HG03432 (cell line): ENCODE results near the gene SPATA21.
A peak's percentile ranks its signal among the peaks of the same experiment; 100 is the strongest.
"Not testable (repeated sequence)": the region's sequence is repeated elsewhere in the genome, so short reads cannot be mapped to it uniquely, and the experiment has no call there.

Experiments
- ATAC-seq: cut with Tn5 transposase; IDR thresholded peaks from one replicate; pipeline ENCODE4 v1.9.1; 2021; ENCODE audit warnings: mild to moderate bottlenecking, moderate library complexity; ENCODE audit not compliant: unreplicated experiment

SPATA21 gene

GRCh38 chr1:16454909-16455308, 17.7 kb upstream of the SPATA21 start:
- ATAC-seq = not testable (repeated sequence)

- ATAC-seq = peak; percentile 49
Measured at GRCh38 chr1:16451841-16452528, 14.8 kb upstream of the SPATA21 start.

- no peak for ATAC-seq
Measured at GRCh38 chr1:16450863-16451481, 13.7 kb upstream of the SPATA21 start.

GRCh38 chr1:16449666-16450065, 12.4 kb upstream of the SPATA21 start:
- ATAC-seq = no peak

- ATAC-seq = no peak
Measured at GRCh38 chr1:16449065-16449464, 11.8 kb upstream of the SPATA21 start.

GRCh38 chr1:16447641-16448040, 10.4 kb upstream of the SPATA21 start:
- ATAC-seq = no peak

DNA sequence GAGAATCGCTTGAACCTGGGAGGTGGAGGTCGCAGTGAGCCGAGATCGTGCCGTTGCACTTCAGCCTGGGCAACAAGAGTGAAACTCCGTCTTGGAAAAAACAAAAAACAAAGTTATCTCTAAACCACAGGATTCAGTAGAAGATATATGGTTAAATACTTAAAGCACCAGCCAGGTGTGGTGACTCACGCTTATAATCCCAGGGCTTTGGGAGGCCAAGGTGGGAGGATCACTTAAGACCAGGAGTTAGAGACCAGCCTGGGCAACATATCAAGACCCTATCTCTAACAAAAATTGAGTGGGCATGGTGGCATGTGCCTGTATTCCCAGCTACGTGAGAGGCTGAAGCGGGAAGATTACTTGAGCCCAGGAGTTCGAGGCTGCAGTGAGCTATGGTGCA, 8.9 kb upstream of the SPATA21 start:
- no peak for ATAC-seq

GRCh38 chr1:16445052-16445451, 7.8 kb upstream of the SPATA21 start:
- no peak for ATAC-seq

DNA sequence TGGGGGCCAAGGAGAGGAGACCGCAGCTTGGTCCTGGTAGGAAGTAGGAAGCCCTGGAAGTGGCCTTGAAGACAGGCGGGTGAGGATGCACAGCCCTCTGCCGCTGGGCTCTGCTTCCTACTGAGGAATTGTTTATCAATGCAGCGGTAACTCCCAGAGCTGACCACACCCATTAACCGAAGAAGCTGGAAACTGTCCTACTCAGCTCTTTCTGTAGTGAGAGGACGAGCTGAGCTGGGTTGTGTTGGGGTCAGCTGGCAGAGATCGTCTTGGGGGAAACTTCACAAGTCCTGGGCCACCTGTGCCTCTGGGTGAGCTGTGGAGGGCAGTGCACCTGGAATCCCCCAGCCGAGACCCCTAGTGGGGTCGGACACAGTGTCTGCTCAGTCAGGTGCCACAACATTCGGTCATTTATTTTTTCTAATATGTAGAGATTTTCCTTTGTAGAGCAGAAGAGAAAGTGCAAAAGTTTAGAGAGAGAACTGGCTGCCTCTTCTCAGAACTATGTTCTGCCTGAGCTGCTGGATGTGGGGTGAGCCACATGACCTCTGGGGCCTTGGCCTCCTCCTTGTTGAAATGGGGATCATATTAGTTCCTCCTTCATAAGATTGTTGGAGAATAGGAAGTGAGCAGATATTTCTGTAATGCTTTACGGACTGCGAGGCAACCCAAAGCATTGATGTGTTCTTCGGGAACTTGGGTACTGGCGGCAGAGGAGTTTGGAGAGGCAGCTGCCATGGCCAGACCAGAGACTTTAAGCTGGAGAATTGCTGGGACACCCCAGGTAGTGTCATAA, 6.9 kb upstream of the SPATA21 start:
- ATAC-seq = no peak

DNA sequence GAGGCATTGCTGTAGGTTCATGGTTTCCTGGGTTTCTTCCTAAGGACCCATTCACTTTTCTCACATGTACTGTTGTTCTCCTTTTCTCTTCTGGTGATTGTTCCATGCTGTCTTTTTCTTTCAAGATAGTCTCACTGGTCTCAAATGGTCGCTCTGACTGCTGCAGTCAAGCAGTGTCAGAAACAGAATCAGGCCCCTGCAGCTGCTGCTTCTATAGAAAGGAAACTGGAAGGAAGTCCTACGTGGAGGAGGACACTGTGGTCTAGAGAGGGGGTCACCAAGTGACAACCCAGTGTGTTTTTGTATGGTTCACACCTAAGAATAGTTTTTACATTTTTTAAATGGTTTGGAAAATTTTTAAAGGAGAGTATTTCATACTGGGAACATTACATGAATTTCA, 5.7 kb upstream of the SPATA21 start:
- ATAC-seq = no peak

GRCh38 chr1:16442265-16442664, 5.0 kb upstream of the SPATA21 start:
- ATAC-seq = no peak

DNA sequence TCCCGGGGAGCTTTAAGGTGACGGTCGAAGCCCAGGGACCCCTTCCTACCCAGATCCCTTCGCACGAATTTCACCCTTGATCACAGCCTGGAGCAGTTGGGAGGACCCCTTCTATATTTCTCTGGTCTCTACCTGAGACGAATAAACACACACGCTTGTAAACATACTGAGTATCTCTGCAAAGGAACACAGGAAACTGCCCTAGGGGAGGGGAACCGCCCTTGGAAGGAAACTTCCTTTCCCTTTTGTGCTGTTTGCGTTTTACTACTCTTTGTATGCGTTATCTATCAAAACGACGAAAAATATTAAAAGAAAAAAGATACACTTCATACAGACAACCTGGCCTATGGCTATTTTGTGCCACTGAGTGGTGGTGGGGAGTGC, 4.0 kb upstream of the SPATA21 start:
- ATAC-seq = no peak

- peak; percentile 93 for ATAC-seq
Measured at GRCh38 chr1:16440470-16441281, 3.5 kb upstream of the SPATA21 start, which contains the start of gene NECAP2. NECAP2 (plus strand) TSS chr1:16440724; CDS start chr1:16440762, 38 bp downstream.

- peak; percentile 16 for ATAC-seq
Measured at GRCh38 chr1:16440131-16440469, 2.9 kb upstream of the SPATA21 start.

GRCh38 chr1:16438924-16439323, 1.7 kb upstream of the SPATA21 start:
- ATAC-seq = no peak

GRCh38 chr1:16438516-16438915, 1.3 kb upstream of the SPATA21 start:
- ATAC-seq = no peak

GRCh38 chr1:16434501-16434900, 2.7 kb downstream of the SPATA21 start:
- ATAC-seq = no peak

GRCh38 chr1:16434007-16434406, 3.2 kb downstream of the SPATA21 start:
- no peak for ATAC-seq

GRCh38 chr1:16433030-16433429, 4.2 kb downstream of the SPATA21 start:
- no peak for ATAC-seq

GRCh38 chr1:16430606-16431005, 6.6 kb downstream of the SPATA21 start:
- no peak for ATAC-seq
